Panc1 (cell line): ENCODE results near the gene TLX1.

Experiments used
- POLR2AphosphoS5 ChIP-seq: IDR thresholded peaks from 2 replicates; pipeline ENCODE4 v1.6.1; 2012; ENCODE audit warnings: mild to moderate bottlenecking, low read depth, low read length, moderate library complexity
- TCF7L2 ChIP-seq: IDR thresholded peaks from 2 replicates; pipeline ENCODE4 v1.6.1; 2011; ENCODE audit warnings: mild to moderate bottlenecking, low read depth, low read length, inconsistent platforms
- TF ChIP-seq, protein P1 (sequence below): fragments of 450-650 bp; IDR thresholded peaks from 2 replicates; pipeline ENCODE4 v1.5.1; 2017; ENCODE audit warnings: mild to moderate bottlenecking

GRCh38 chr10:101096378-101096777 is 34.7 kb upstream of the TLX1 start:
- TF ChIP-seq TCF7L2, result no peak
- TF ChIP-seq, protein P1, sequence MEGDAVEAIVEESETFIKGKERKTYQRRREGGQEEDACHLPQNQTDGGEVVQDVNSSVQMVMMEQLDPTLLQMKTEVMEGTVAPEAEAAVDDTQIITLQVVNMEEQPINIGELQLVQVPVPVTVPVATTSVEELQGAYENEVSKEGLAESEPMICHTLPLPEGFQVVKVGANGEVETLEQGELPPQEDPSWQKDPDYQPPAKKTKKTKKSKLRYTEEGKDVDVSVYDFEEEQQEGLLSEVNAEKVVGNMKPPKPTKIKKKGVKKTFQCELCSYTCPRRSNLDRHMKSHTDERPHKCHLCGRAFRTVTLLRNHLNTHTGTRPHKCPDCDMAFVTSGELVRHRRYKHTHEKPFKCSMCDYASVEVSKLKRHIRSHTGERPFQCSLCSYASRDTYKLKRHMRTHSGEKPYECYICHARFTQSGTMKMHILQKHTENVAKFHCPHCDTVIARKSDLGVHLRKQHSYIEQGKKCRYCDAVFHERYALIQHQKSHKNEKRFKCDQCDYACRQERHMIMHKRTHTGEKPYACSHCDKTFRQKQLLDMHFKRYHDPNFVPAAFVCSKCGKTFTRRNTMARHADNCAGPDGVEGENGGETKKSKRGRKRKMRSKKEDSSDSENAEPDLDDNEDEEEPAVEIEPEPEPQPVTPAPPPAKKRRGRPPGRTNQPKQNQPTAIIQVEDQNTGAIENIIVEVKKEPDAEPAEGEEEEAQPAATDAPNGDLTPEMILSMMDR, result no peak
- TF ChIP-seq POLR2AphosphoS5, result no peak
